WERI-Rb-1 (cell line): Measurements from ENCODE around the gene CAMK2G.

Experiments
- DNase-seq: peaks from one replicate; pipeline ENCODE4 v3.0.0-alpha.2; 2020
- H3K27ac ChIP-seq: fragments of 250-450 bp; sonication (Bioruptor Pico); 2 replicates; pipeline ENCODE4 v1.5.1; 2020; ENCODE audit warnings: mild to moderate bottlenecking, moderate library complexity
- H3K27me3 ChIP-seq: fragments of 250-450 bp; sonication (Bioruptor Pico); 2 replicates; pipeline ENCODE4 v1.5.1; 2021; ENCODE audit warnings: mild to moderate bottlenecking, low read depth, moderate library complexity; ENCODE audit not compliant: insufficient read depth, severe bottlenecking
- H3K36me3 ChIP-seq: fragments of 250-450 bp; sonication (Bioruptor Pico); 2 replicates; pipeline ENCODE4 v1.5.1; 2020; ENCODE audit warnings: mild to moderate bottlenecking, moderate library complexity
- H3K4me3 ChIP-seq: 2 replicates; pipeline ENCODE4 v1.5.1; 2011; ENCODE audit warnings: low read depth, mild to moderate bottlenecking, control low read depth, low read length
- H3K9me3 ChIP-seq: fragments of 250-450 bp; sonication (Bioruptor Pico); 2 replicates; pipeline ENCODE4 v1.5.1; 2021; ENCODE audit warnings: mild to moderate bottlenecking, moderate library complexity; ENCODE audit not compliant: severe bottlenecking
- CTCF ChIP-seq: IDR thresholded peaks from 2 replicates; pipeline ENCODE4 v1.5.1; 2011; ENCODE audit warnings: low read depth, mild to moderate bottlenecking, control low read depth, inconsistent platforms, low read length

The CAMK2G gene

GRCh38 chr10:73886085-73886529 is 11.8 kb upstream of the CAMK2G start:
- no peak overlapping the region for H3K27ac ChIP-seq
- no peaks in the 10 kb centered on the region for H3K27me3 ChIP-seq
- no peaks in the 10 kb centered on the region for H3K9me3 ChIP-seq
- TF ChIP-seq CTCF: peak; percentile 87
- H3K36me3 ChIP-seq: no peaks in the 10 kb centered on the region
- DNase-seq: peak; percentile 74
- H3K4me3 ChIP-seq: no peak overlapping the region

DNA sequence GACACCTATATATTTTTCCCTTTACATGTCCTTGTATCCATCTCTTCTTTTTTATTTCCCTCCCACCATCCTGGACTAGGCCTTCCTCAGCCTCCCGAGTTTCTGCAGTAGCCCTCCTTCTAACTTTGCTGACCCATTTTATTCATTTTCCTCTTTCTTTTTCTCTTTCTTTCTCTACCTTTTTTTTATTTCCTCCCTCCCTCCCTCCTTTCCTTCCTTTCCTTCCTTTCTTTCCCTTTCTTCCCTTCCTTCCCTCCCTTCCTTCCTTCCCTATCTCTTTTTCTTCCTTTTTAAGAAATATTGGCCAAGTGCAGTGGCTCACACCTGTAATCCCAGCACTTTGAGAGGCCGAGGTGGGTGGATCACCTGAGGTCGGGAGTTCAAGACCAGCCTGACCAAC is 9.7 kb upstream of the CAMK2G start:
- no peaks in the 10 kb centered on the region for H3K36me3 ChIP-seq
- no peak for TF ChIP-seq CTCF
- no peak overlapping the region for H3K27ac ChIP-seq
- DNase-seq: no peak
- H3K27me3 ChIP-seq: no peaks in the 10 kb centered on the region
- no peak overlapping the region for H3K4me3 ChIP-seq
- no peaks in the 10 kb centered on the region for H3K9me3 ChIP-seq

DNA sequence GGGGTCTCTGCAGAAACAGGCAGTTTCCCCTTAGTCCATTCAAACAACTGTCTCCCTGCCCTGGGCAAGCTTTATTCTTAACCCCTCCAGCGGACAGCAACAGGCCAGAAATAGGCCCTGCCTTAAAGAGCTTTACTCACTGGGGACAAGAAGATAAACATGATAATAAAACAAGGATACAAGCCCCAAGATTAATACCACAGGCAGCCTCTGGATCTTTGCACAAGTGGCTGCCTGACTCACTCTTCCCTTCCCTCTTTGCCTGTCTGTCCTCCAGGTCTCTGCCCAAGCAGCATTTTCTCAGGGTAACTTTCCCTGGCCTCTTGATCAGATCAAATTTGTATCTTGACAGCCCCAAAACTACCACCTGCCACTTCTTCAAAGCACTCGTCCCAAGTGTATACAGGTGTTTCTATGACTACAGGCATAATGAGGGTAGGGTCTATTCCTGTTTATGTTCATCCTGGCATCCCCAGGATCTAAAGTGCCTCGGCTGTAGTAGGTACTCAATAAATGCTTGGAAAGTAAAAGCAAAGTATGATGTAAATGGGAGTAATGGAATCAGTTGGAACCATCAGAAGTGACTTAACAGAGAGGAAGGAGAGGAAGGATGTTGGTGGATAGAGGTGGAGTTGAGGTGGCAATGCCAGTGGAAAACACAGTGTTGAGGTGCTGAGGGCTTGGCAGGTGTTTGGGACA is 7.0 kb upstream of the CAMK2G start:
- H3K9me3 ChIP-seq: no peaks in the 10 kb centered on the region
- no peak for TF ChIP-seq CTCF
- no peaks in the 10 kb centered on the region for H3K27me3 ChIP-seq
- DNase-seq: no peak
- no peak overlapping the region for H3K4me3 ChIP-seq
- no peak overlapping the region for H3K27ac ChIP-seq
- no peaks in the 10 kb centered on the region for H3K36me3 ChIP-seq

DNA sequence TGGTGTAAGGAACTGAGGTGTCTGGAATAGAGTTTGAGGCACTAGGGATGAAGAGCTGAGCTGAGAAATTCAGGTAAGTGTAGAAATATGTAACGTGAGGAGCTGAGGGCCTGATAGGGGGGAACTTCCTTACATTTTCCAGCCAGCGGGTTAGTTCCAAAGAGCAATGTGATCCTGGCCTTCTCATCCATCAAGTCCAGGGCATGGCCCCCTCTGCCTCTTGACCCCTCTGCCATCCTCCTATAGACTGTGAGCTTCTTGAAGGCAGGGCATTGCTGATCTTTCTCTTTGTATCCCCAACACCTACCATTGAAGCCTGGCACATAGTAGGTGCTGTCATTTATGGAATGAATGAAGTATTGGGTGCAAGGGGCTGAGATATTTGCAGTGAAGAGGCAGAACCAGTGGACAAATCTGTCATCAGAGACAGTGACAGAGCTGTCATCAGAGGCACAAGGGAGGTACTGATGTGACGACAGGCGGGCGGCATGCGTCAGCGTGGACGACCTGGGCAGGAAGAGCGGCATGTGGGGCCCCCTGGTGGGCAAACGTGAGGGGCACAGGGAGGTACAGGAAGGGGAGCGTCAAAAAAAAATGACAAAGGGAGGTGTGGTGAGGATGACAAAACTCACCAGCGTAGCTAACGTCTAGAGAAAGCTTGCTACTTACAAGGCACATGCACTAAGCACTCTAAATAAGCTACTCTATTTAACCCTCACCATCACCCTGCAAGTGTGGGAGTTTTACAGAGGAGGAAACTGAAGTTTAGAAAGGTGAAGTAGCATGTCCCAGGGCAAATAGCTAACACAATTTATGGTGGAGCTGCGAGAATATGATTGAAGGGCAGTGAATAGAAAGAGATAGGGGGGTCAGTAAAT is 5.2 kb upstream of the CAMK2G start:
- peak; percentile 85 for DNase-seq
- TF ChIP-seq CTCF: peak; percentile 84

GRCh38 chr10:73878365-73878764 is 4.0 kb upstream of the CAMK2G start:
- no peak for DNase-seq
- Histone ChIP-seq H3K4me3 (no peak overlapping the region), H3K36me3 (no peaks in the 10 kb centered on the region), H3K27ac (no peak overlapping the region), H3K9me3 (no peaks in the 10 kb centered on the region), H3K27me3 (no peaks in the 10 kb centered on the region)
- no peak for TF ChIP-seq CTCF

More for the DNA sequence above, 5.2 kb upstream of the CAMK2G start:
- no peaks in the 10 kb centered on the region for H3K27me3 ChIP-seq
- no peaks in the 10 kb centered on the region for H3K9me3 ChIP-seq
- no peaks in the 10 kb centered on the region for H3K36me3 ChIP-seq
- no peak overlapping the region for H3K27ac ChIP-seq
- H3K4me3 ChIP-seq: no peak overlapping the region
